Trophoblast cell (in vitro differentiated cells and primary cell): Measurements from ENCODE around the gene EEF1AKMT3. TPM values are rescaled to one million over a fixed set of nuclear protein-coding genes. Genes with fewer than 3 reads are reported as not detected.
A peak's percentile ranks its signal among the peaks of the same experiment; 100 is the strongest.

Experiments used
- DNase-seq, 2 donors: peaks; one replicate each; pipeline ENCODE4 v3.0.0-alpha.2; 2016
- H2AFZ ChIP-seq: 2 replicates; pipeline ENCODE4 v1.6.1; 2013; ENCODE audit warnings: low read length, moderate library complexity, mild to moderate bottlenecking; ENCODE audit not compliant: insufficient read depth, poor library complexity
- H2AK5ac ChIP-seq: 2 replicates; pipeline ENCODE4 v1.6.1; 2013; ENCODE audit warnings: mild to moderate bottlenecking, low read length
- H2BK120ac ChIP-seq: 2 replicates; pipeline ENCODE4 v1.6.1; 2013; ENCODE audit warnings: low read length, mild to moderate bottlenecking, moderate library complexity; ENCODE audit not compliant: insufficient read depth, poor library complexity
- H2BK12ac ChIP-seq: 2 replicates; pipeline ENCODE4 v1.6.1; 2013; ENCODE audit warnings: mild to moderate bottlenecking, low read length, moderate library complexity
- H2BK5ac ChIP-seq: 2 replicates; pipeline ENCODE4 v1.6.1; 2013; ENCODE audit warnings: low read length, low read depth, moderate library complexity, mild to moderate bottlenecking; ENCODE audit not compliant: poor library complexity
- H3K14ac ChIP-seq: 2 replicates; pipeline ENCODE4 v1.6.1; 2013; ENCODE audit warnings: mild to moderate bottlenecking, low read length
- H3K18ac ChIP-seq: 2 replicates; pipeline ENCODE4 v1.6.1; 2013; ENCODE audit warnings: mild to moderate bottlenecking, low read length
- H3K23ac ChIP-seq: 2 replicates; pipeline ENCODE4 v1.6.1; 2013; ENCODE audit warnings: low read length
- H3K27ac ChIP-seq: 2 replicates; pipeline ENCODE4 v1.5.1; 2013; ENCODE audit warnings: low read depth, mild to moderate bottlenecking, inconsistent platforms, low read length, moderate library complexity
- H3K27me3 ChIP-seq: 2 replicates; pipeline ENCODE4 v1.6.1; 2013; ENCODE audit warnings: inconsistent platforms, mild to moderate bottlenecking, low read length, moderate library complexity; ENCODE audit not compliant: insufficient read depth
- H3K36me3 ChIP-seq, 2 experiments: 1 replicate in 1 of 2; 2 replicates in 1 of 2; pipeline ENCODE4 v1.6.1; 2013; ENCODE audit warnings: low read length in 2 of 2, mild to moderate bottlenecking in 2 of 2, moderate library complexity in 1 of 2; ENCODE audit not compliant: insufficient read depth in 2 of 2, control insufficient read depth in 1 of 2
- H3K4ac ChIP-seq: 2 replicates; pipeline ENCODE4 v1.6.1; 2013; ENCODE audit warnings: low read depth, mild to moderate bottlenecking, low read length, moderate library complexity
- H3K4me1 ChIP-seq, 2 experiments: 1 replicate in 1 of 2; 2 replicates in 1 of 2; pipeline ENCODE4 v1.6.1; 2013; ENCODE audit warnings: low read length in 2 of 2, mild to moderate bottlenecking in 2 of 2, moderate library complexity in 1 of 2; ENCODE audit not compliant: insufficient read depth in 2 of 2, control insufficient read depth in 1 of 2
- H3K4me2 ChIP-seq: 2 replicates; pipeline ENCODE4 v1.6.1; 2013; ENCODE audit warnings: inconsistent platforms, mild to moderate bottlenecking, low read length, moderate library complexity
- H3K4me3 ChIP-seq: 2 replicates; pipeline ENCODE4 v1.5.1; 2013; ENCODE audit warnings: mild to moderate bottlenecking, low read depth, low read length, inconsistent platforms
- H3K79me1 ChIP-seq: one replicate; pipeline ENCODE4 v1.6.1; 2013; ENCODE audit warnings: low read length
- H3K79me2 ChIP-seq: 2 replicates; pipeline ENCODE4 v1.6.1; 2013; ENCODE audit warnings: low read length, mild to moderate bottlenecking; ENCODE audit not compliant: control insufficient read depth, insufficient read depth, poor library complexity
- H3K9ac ChIP-seq: 2 replicates; pipeline ENCODE4 v1.6.1; 2013; ENCODE audit warnings: mild to moderate bottlenecking, low read length
- H3K9me3 ChIP-seq: 2 replicates; pipeline ENCODE4 v1.6.1; 2013; ENCODE audit warnings: low read depth, mild to moderate bottlenecking, control low read depth, inconsistent platforms, low read length; ENCODE audit not compliant: insufficient read depth
- H4K12ac ChIP-seq: 2 replicates; pipeline ENCODE4 v1.6.1; 2013; ENCODE audit warnings: low read depth, mild to moderate bottlenecking, low read length, moderate library complexity
- H4K8ac ChIP-seq: 2 replicates; pipeline ENCODE4 v1.6.1; 2013; ENCODE audit warnings: low read depth, mild to moderate bottlenecking, low read length, moderate library complexity
- H4K91ac ChIP-seq: one replicate; pipeline ENCODE4 v1.6.1; 2013; ENCODE audit warnings: low read depth, mild to moderate bottlenecking, low read length, moderate library complexity
- WGBS: extraction: QIAGEN DNeasy Blood & Tissue Kit; methylation state at CpG from one replicate; pipeline ENCODE4 v1.1.7; 2013; ENCODE audit warnings: missing lambda C conversion rate; ENCODE audit not compliant: insufficient read length, insufficient coverage; ENCODE audit errors: extremely low coverage; 5-methylcytosine and 5-hydroxymethylcytosine counted together
- polyA plus RNA-seq: library from polyadenylated mRNA; stranded (reverse); fragments of 200-250 nt; gene quantifications from 2 replicates; pipeline ENCODE4 v1.2.3, GENCODE V29; 2013

Gene EEF1AKMT3
- 2.7 and 2.8 TPM in 2 replicates for polyA plus RNA-seq

DNA sequence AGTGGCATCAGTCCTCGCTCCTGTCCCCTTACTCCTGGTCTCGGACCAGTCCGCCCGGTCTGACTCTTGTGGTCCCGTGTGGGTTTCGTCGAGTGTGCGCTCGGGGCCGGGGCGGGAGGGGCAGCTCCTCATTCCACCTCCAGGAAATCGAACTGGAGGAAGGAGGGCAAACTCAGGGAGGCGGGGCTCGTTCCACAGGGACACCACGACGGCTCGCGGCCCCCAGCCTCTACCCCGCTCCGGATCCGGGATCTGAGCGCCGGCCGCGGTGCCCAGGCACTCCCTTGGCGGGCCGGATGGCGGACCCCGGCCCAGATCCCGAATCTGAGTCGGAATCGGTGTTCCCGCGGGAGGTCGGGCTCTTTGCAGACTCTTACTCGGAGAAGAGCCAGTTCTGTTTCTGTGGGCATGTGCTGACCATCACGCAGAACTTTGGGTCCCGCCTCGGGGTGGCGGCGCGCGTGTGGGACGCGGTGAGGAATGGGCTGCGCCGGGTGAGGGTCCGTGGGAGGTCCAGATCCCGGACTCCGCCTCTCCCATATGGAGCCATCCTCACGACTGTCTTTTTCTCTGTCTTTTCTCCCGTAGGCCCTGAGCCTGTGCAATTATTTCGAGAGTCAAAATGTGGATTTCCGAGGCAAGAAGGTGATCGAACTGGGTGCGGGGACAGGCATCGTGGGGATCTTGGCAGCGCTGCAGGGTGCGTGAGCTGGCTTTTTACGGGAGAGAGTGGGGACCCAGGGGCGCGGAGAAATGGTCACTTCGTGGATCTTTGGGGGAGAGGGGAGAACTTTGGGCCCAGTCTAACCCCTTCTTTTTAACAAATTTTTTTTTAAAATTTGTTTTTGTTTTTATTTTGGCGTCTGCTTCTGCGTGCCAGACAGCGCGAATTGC lies at the start of gene EEF1AKMT3:
EEF1AKMT3 (plus strand) TSS at position 186 of the 894 bp plus-strand sequence; CDS start at position 297, 111 bp downstream.
- Histone ChIP-seq H3K27me3 (no peaks in the 10 kb centered on the region), H3K36me3 (peaks cover 12 to 13% of the 10 kb centered on the region in 2 experiments), H3K4ac (peak within 1 kb of the TSS; percentile 52), H4K91ac (peak within 1 kb of the TSS; percentile 82), H3K79me2 (peaks cover 7% of the 10 kb centered on the region), H3K4me1 (peaks cover 2 to 8% of the 10 kb centered on the region in 2 experiments), H3K18ac (peak within 1 kb of the TSS; percentile 23), H4K8ac (peak within 1 kb of the TSS; percentile 95), H3K23ac (no peak within 1 kb of the TSS), H2BK12ac (no peak within 1 kb of the TSS), H3K4me3 (peak within 1 kb of the TSS; percentile 90), H2BK5ac (peak within 1 kb of the TSS; percentile 58), H3K9me3 (no peaks in the 10 kb centered on the region), H2BK120ac (peak within 1 kb of the TSS; percentile 84), H3K4me2 (peak within 1 kb of the TSS; percentile 73), H3K9ac (peak within 1 kb of the TSS; percentile 88), H3K14ac (peak within 1 kb of the TSS; percentile 91), H2AFZ (peak within 1 kb of the TSS; percentile 84), H2AK5ac (no peak within 1 kb of the TSS), H3K79me1 (peaks cover 11% of the 10 kb centered on the region), H4K12ac (peak within 1 kb of the TSS; percentile 95), H3K27ac (peak within 1 kb of the TSS; percentile 59)
- peak in 1 of 2 donors; percentile 65 for DNase-seq
- WGBS = no CpG with 5 or more reads among the region's 67 CpGs

GRCh38 chr12:57722716-57723629 lies 49.4 kb upstream of the EEF1AKMT3 start:
- WGBS = no CpG with 5 or more reads among the region's 11 CpGs
- H3K4ac ChIP-seq = no peak overlapping the region
- no peak overlapping the region for H3K4me3 ChIP-seq
- DNase-seq = no peak
- no peaks in the 10 kb centered on the region for H3K79me2 ChIP-seq
- H3K4me2 ChIP-seq = no peak overlapping the region
- no peak overlapping the region for H3K27ac ChIP-seq
- H3K18ac ChIP-seq = no peak overlapping the region
- no peak overlapping the region for H3K14ac ChIP-seq
- H3K9me3 ChIP-seq = peaks cover 16% of the 10 kb centered on the region
- H2BK12ac ChIP-seq = no peak overlapping the region
- H2BK120ac ChIP-seq = no peak overlapping the region
- no peak overlapping the region for H3K23ac ChIP-seq
- H2AK5ac ChIP-seq = no peak overlapping the region
- H3K9ac ChIP-seq = no peak overlapping the region
- no peak overlapping the region for H2AFZ ChIP-seq
- no peak overlapping the region for H2BK5ac ChIP-seq
- no peak overlapping the region for H4K8ac ChIP-seq
- peaks cover 29 to 37% of the 10 kb centered on the region in 2 experiments for H3K36me3 ChIP-seq
- H4K91ac ChIP-seq = no peak overlapping the region
- H3K4me1 ChIP-seq = peaks cover 7 to 12% of the 10 kb centered on the region in 2 experiments
- H4K12ac ChIP-seq = no peak overlapping the region
- peaks cover 22% of the 10 kb centered on the region for H3K27me3 ChIP-seq
- H3K79me1 ChIP-seq = no peaks in the 10 kb centered on the region

DNA sequence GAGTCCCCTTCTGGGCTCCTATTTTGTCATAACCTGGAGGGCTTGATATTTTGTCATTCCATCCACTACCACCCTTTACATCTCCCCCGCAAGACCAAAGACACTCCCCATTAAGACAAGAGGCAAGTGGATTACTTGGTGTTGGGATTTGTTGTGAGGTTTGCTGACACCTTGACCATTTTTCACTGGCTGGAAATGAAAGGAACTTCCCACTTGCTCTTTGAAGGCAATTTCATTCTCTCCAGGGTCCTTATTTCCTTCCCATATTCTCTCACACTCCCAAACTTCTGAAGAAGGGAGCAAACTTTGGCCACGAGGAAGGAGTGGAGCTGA lies 48.8 kb upstream of the EEF1AKMT3 start:
- Histone ChIP-seq H3K4me2 (no peak overlapping the region), H2BK12ac (no peak overlapping the region), H2AFZ (no peak overlapping the region), H3K4ac (no peak overlapping the region), H3K23ac (no peak overlapping the region), H3K14ac (no peak overlapping the region), H3K27me3 (peaks cover 22% of the 10 kb centered on the region), H3K9ac (no peak overlapping the region), H3K4me1 (peaks cover 7 to 12% of the 10 kb centered on the region in 2 experiments), H3K79me2 (no peaks in the 10 kb centered on the region), H2BK5ac (no peak overlapping the region), H3K18ac (no peak overlapping the region), H4K8ac (no peak overlapping the region), H4K12ac (no peak overlapping the region), H3K27ac (no peak overlapping the region), H3K36me3 (peaks cover 23 to 31% of the 10 kb centered on the region in 2 experiments), H2BK120ac (no peak overlapping the region), H3K79me1 (no peaks in the 10 kb centered on the region), H4K91ac (no peak overlapping the region), H2AK5ac (no peak overlapping the region), H3K4me3 (no peak overlapping the region), H3K9me3 (peaks cover 17% of the 10 kb centered on the region)
- no peak for DNase-seq
- no CpG with 5 or more reads among the region's 2 CpGs for WGBS
